ENCODE results near the gene FABP1.
A peak's percentile ranks its signal among the peaks of the same experiment; 100 is the strongest.

DNA sequence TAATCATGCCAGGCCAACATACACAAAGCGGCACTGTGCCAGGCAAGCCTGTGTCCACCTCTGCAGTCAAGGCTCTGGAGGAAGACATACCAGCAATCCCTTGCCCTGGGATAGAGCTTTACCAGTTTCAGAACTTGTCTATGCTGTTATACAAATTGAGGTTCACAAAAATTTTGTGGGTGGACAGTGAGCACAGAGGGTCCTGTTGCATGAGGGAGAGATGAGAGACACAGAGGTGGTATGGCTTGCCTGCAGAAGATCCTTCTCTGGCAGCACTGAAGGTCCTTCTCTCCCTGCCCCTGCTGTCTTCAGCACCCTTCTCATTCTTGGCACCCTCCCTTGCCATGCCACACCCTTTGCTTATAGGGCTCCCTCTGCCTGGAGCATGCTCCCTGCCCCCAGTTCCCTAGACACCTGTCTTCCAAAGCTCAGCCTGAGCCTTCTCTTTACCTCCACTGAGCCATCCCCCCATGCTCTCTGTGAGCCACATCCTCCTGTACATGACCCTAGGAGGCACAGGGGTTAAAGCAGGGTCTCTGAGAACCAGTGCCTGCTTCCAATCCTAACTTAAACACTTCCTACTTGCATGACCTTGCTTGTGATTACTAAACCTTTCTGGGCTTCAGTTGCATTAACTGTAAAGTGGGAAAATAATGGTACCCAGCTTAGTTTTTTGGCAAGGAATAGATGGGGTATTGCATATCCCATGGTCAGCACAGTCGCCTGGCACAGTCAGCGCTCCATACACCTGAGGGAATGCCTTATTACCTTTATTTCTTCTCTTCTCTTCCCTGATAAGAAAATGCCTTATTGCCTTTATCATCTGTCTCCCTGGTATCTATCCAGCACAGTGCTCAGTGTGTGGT, 857 bp downstream of the FABP1 start:
- TF ChIP-seq, protein P1, sequence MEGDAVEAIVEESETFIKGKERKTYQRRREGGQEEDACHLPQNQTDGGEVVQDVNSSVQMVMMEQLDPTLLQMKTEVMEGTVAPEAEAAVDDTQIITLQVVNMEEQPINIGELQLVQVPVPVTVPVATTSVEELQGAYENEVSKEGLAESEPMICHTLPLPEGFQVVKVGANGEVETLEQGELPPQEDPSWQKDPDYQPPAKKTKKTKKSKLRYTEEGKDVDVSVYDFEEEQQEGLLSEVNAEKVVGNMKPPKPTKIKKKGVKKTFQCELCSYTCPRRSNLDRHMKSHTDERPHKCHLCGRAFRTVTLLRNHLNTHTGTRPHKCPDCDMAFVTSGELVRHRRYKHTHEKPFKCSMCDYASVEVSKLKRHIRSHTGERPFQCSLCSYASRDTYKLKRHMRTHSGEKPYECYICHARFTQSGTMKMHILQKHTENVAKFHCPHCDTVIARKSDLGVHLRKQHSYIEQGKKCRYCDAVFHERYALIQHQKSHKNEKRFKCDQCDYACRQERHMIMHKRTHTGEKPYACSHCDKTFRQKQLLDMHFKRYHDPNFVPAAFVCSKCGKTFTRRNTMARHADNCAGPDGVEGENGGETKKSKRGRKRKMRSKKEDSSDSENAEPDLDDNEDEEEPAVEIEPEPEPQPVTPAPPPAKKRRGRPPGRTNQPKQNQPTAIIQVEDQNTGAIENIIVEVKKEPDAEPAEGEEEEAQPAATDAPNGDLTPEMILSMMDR (IDR thresholded peaks at IDR 0.05): no peak
- TF ChIP-seq POLR2A (IDR thresholded peaks at IDR 0.05): peak in 1 of 2 donors; percentile 5

All from Peyer's patch (tissue), 4 donors.